Vagina (tissue), 2 donors: ENCODE data around the gene SAP30BP. TPM values are rescaled to one million over a fixed set of nuclear protein-coding genes. Genes with fewer than 3 reads are reported as not detected.
A peak's percentile ranks its signal among the peaks of the same experiment; 100 is the strongest.

Source experiments
- DNase-seq, 2 donors: peaks; one replicate each; pipeline ENCODE4 v3.0.0-alpha.2; 2017; ENCODE audit errors: extremely low spot score in 2 of 2
- H3K27ac ChIP-seq: fragments of 200-600 bp; sonication (generic); one replicate; pipeline ENCODE4 v1.5.1; 2019
- H3K27me3 ChIP-seq: fragments of 200-600 bp; sonication (generic); one replicate; pipeline ENCODE4 v1.5.1; 2019
- H3K36me3 ChIP-seq, 2 donors: fragments of 200-600 bp; sonication (generic); one replicate each; pipeline ENCODE4 v1.5.1; 2017 to 2019
- H3K4me1 ChIP-seq: fragments of 200-600 bp; sonication (generic); one replicate; pipeline ENCODE4 v1.5.1; 2019
- H3K4me3 ChIP-seq, 2 donors: fragments of 200-600 bp; sonication (generic); 1 replicate in 1 of 2; 2 replicates in 1 of 2; pipeline ENCODE4 v1.5.1; 2016 to 2019
- H3K9me3 ChIP-seq: fragments of 200-600 bp; sonication (generic); one replicate; pipeline ENCODE4 v1.5.1; 2019
- POLR2A ChIP-seq, 2 donors: fragments of 450-650 bp; IDR thresholded peaks; one replicate each; pipeline ENCODE4 v1.6.1; 2017; ENCODE audit warnings: antibody characterized with exemption in 2 of 2, mild to moderate bottlenecking in 2 of 2, moderate library complexity in 2 of 2
- POLR2AphosphoS5 ChIP-seq, 2 donors: sonication (generic); formaldehyde crosslinking; IDR thresholded peaks; one replicate each; pipeline ENCODE4 v1.9.0; 2017; ENCODE audit warnings: antibody characterized with exemption in 2 of 2, mild to moderate bottlenecking in 2 of 2, low read depth in 1 of 2; ENCODE audit not compliant: insufficient read depth in 1 of 2
- intact Hi-C: fragments of 100-400 bp; cut with DNase I; formaldehyde crosslinking; loops from one replicate; pipeline ENCODE4 v1.15.1; 2023
- total RNA-seq: library from RNA; depleted of rRNA; stranded (reverse); fragments of >200 nt; gene quantifications from one replicate; pipeline ENCODE4 v1.2.3, GENCODE V29; 2016
- TF ChIP-seq, protein P1 (sequence below), 3 experiments: fragments of 450-650 bp in 2 of 3; fragments of 200-600 bp in 1 of 3; sonication (generic) in 1 of 3; IDR thresholded peaks; one replicate each; pipeline ENCODE4 v1.5.1; 2017 to 2019; ENCODE audit warnings: antibody characterized with exemption in 3 of 3, mild to moderate bottlenecking in 2 of 3, moderate library complexity in 2 of 3

The SAP30BP gene
- total RNA-seq, 1 donor from 2014 or later, result 79.1 TPM

DNA sequence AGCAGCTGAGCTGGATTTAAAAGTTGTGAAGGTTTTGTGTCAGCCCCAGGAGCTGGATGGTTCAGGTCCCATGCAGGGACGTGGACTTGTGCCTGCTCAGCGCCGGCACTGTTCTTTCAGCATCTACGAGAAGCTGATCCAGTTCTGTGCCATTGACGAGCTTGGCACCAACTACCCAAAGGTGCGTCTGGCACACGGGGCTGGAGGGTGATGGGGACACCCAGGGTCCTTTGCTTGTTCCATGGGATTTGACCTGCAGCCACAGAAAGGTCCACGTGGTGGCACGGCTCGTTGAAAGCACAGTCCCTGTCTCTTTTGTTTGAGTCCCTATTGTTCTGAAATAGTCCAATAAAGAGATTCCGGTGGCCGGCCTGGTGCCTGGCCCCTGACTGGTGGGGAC is 36.1 kb downstream of the SAP30BP start:
- H3K27ac ChIP-seq, result no peak overlapping the region
- H3K36me3 ChIP-seq, result peaks cover 7 to 80% of the 10 kb centered on the region in 2 donors
- no peaks in the 10 kb centered on the region for H3K9me3 ChIP-seq
- no peaks in the 10 kb centered on the region for H3K27me3 ChIP-seq
- H3K4me1 ChIP-seq, result peaks cover 57% of the 10 kb centered on the region
- TF ChIP-seq POLR2AphosphoS5 (IDR thresholded peaks at IDR 0.05; ENCODE audit: insufficient read depth in 1 of 2, low read depth in 1 of 2) (no peak), POLR2A (IDR thresholded peaks at IDR 0.05) (no peak)
- TF ChIP-seq, protein P1, sequence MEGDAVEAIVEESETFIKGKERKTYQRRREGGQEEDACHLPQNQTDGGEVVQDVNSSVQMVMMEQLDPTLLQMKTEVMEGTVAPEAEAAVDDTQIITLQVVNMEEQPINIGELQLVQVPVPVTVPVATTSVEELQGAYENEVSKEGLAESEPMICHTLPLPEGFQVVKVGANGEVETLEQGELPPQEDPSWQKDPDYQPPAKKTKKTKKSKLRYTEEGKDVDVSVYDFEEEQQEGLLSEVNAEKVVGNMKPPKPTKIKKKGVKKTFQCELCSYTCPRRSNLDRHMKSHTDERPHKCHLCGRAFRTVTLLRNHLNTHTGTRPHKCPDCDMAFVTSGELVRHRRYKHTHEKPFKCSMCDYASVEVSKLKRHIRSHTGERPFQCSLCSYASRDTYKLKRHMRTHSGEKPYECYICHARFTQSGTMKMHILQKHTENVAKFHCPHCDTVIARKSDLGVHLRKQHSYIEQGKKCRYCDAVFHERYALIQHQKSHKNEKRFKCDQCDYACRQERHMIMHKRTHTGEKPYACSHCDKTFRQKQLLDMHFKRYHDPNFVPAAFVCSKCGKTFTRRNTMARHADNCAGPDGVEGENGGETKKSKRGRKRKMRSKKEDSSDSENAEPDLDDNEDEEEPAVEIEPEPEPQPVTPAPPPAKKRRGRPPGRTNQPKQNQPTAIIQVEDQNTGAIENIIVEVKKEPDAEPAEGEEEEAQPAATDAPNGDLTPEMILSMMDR (IDR thresholded peaks at IDR 0.05), result no peak
- no peak for DNase-seq
- H3K4me3 ChIP-seq, result no peak overlapping the region
- intact Hi-C loops, result no loop called here

DNA sequence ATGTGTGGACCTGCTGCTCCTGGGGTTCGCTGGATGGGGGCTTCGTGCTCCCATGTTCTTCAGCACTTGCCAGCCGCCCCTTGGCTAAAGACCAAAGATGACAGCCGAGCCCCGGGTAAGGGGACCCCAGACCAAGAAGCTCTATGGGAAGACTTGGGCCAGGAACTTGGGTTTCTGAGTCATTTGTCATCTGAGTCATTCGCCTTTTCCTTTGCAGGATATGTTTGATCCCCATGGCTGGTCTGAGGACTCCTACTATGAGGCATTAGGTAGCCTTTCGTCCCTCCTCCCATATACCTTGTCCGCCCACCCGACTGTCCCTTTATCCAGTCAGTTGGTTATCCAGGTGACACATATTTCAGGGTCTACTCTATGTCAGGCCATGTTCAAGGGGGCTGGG is 36.5 kb downstream of the SAP30BP start:
- Histone ChIP-seq H3K36me3 (peaks cover 7 to 80% of the 10 kb centered on the region in 2 donors), H3K4me1 (peaks cover 53% of the 10 kb centered on the region), H3K27ac (no peak overlapping the region), H3K4me3 (no peak overlapping the region), H3K9me3 (no peaks in the 10 kb centered on the region), H3K27me3 (no peaks in the 10 kb centered on the region)
- DNase-seq, result no peak
- TF ChIP-seq, protein P1 (IDR thresholded peaks at IDR 0.05), result no peak
- no peak for TF ChIP-seq POLR2A (IDR thresholded peaks at IDR 0.05)
- TF ChIP-seq POLR2AphosphoS5 (IDR thresholded peaks at IDR 0.05; ENCODE audit: insufficient read depth in 1 of 2, low read depth in 1 of 2), result no peak
- intact Hi-C loops, result no loop called here

DNA sequence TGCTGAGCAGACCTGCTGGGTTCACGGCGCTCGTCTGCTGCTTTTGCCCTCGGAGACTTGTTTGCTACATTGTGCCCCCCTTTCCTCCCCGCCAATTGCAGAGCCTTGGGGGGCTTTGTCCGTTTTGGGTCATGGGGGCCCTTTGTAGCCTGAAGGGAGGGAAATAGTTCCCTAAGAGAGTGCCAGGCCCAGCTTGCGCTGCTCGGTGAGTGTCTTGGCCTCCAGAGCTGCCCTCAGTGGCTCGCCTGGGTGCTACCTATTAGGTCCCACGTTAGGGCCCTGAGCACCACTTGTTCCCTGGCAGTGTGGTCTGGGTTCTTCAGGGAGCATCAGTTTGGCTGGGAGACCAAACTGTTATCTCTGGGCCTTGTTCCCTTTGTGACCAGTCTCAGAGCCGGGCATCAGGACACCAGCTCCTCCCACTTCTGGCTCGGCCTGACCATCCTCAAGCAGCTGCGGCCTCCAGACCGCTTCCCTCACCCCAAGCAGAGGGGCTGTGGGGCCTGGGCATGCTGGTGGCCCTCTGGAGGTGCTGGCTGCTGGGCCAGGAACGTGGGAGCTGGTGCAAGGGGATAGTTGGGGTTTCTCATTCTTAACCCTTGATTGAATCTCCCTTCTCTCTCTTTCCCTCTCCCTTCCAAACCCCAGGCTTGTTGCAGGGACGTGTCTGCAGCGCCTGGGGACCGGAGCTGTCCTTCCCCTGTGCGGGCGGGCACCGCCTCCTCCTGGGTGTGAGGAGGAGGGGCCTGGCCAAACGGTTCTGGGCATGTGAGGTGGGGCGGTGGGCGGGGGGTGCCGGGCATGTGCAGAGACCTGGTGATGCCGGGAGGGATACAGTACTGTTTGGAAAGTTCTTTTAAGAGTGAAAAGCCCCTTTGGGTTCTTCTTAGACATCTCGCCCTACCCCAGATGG is 38.1 kb downstream of the SAP30BP start:
- no peak for DNase-seq
- Histone ChIP-seq H3K27ac (peak overlapping the region; percentile 7), H3K36me3 (peaks cover 7 to 71% of the 10 kb centered on the region in 2 donors), H3K4me3 (no peak overlapping the region), H3K27me3 (no peaks in the 10 kb centered on the region), H3K4me1 (peaks cover 36% of the 10 kb centered on the region), H3K9me3 (no peaks in the 10 kb centered on the region)
- intact Hi-C loops, result no loop called here
- no peak for TF ChIP-seq POLR2A (IDR thresholded peaks at IDR 0.05)
- TF ChIP-seq, protein P1 (IDR thresholded peaks at IDR 0.05), result no peak
- no peak for TF ChIP-seq POLR2AphosphoS5 (IDR thresholded peaks at IDR 0.05; ENCODE audit: insufficient read depth in 1 of 2, low read depth in 1 of 2)

DNA sequence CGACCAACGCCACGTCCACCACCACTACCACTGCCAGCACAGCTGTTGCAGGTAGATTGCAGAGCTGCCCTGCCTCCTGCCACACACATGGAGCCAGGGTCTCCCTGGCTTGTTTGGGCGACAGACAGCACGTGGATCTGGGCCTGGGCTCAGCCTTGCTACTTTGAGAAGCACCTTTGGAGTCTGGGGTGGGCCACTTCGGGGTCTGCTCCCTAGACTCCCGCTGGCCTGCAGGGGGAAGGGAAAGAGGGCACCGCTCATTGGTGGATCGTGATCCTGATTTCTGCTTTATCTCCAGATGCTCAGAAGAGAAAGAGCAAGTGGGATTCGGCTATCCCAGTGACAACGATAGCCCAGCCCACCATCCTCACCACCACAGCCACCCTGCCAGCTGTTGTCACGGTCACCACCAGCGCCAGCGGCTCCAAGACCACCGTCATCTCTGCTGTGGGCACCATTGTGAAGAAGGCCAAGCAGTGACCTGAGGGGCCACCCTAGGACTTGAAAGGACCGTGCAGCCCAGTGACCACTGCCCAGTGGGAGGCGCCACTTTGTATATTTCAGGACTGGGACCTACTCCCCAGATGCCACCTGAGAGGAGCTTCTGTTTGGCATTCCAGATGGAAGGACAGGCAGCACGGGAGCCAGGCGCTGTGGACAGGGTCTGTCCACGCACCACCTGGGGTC is 39.0 kb downstream of the SAP30BP start:
- H3K4me3 ChIP-seq, result no peak overlapping the region
- DNase-seq, result no peak
- peaks cover 28% of the 10 kb centered on the region for H3K4me1 ChIP-seq
- peaks cover 7 to 62% of the 10 kb centered on the region in 2 donors for H3K36me3 ChIP-seq
- H3K27ac ChIP-seq, result peak overlapping the region; percentile 7
- TF ChIP-seq, protein P1 (IDR thresholded peaks at IDR 0.05), result no peak
- no peak for TF ChIP-seq POLR2A (IDR thresholded peaks at IDR 0.05)
- no peak for TF ChIP-seq POLR2AphosphoS5 (IDR thresholded peaks at IDR 0.05; ENCODE audit: insufficient read depth in 1 of 2, low read depth in 1 of 2)
- H3K27me3 ChIP-seq, result no peaks in the 10 kb centered on the region
- intact Hi-C loops, result no loop called here
- H3K9me3 ChIP-seq, result no peaks in the 10 kb centered on the region
